K562 (cell line): Measurements from ENCODE around the gene RNPEPL1. TPM values are rescaled to one million over a fixed set of nuclear protein-coding genes. Genes with fewer than 3 reads are reported as not detected.

Source experiments
- BRD4 ChIP-seq: fragments of 200-600 bp; sonication (generic); IDR thresholded peaks from 2 replicates; pipeline ENCODE4 v1.6.1; 2017; ENCODE audit warnings: inconsistent platforms
- ELF1 ChIP-seq: fragments of 200-800 bp; sonication (Bioruptor generic); IDR thresholded peaks from 2 replicates; pipeline ENCODE4 v1.6.1; 2016; ENCODE audit warnings: missing genetic modification characterization, missing compliant biosample characterization
- ESRRA ChIP-seq: fragments of 450-650 bp; IDR thresholded peaks from 2 replicates; pipeline ENCODE4 v1.6.1; 2014; ENCODE audit warnings: low read depth, mild to moderate bottlenecking, moderate library complexity, borderline replicate concordance
- GABPA ChIP-seq: fragments of 200-800 bp; sonication (Bioruptor generic); conservative IDR thresholded peaks from 2 replicates; pipeline ENCODE4 v1.6.1; 2016; ENCODE audit warnings: low read depth, missing genetic modification characterization, missing compliant biosample characterization
- KAT7 ChIP-seq: sonication (generic); formaldehyde crosslinking; IDR thresholded peaks from 2 replicates; pipeline ENCODE4 v1.8.0; 2022; ENCODE audit warnings: missing genetic modification reagents, mild to moderate bottlenecking, borderline replicate concordance
- NELFE ChIP-seq: IDR thresholded peaks from 2 replicates; pipeline ENCODE4 v1.6.1; 2011; ENCODE audit warnings: mild to moderate bottlenecking; ENCODE audit not compliant: insufficient read depth, insufficient read length
- POLR2A ChIP-seq: fragments of 450-650 bp; conservative IDR thresholded peaks from 2 replicates; pipeline ENCODE4 v1.6.1; 2016
- SNRNP70 ChIP-seq: fragments of 200-400 bp; formaldehyde crosslinking; optimal IDR thresholded peaks from 2 replicates; pipeline ENCODE3; 2017; ENCODE audit warnings: low read depth, low read length
- SUPT5H ChIP-seq: fragments of 450-650 bp; IDR thresholded peaks from 2 replicates; pipeline ENCODE4 v1.6.1; 2016
- ZNF75A ChIP-seq: fragments of 450-650 bp; formaldehyde crosslinking; IDR thresholded peaks from 2 replicates; pipeline ENCODE4 v1.4.0; 2020; ENCODE audit warnings: mild to moderate bottlenecking
- polyA plus RNA-seq, 8 experiments: library from polyadenylated mRNA; depleted of rRNA in 4 of 8; stranded (reverse) in 5 of 8; unstranded in 3 of 8; fragments of >200 nt; fragmentation: Nextera tagmentation in 2 of 8; fragmentation: Illumina TruSeq in 1 of 8; extraction: Ambion mirVana in 2 of 8; extraction: Trizol in 1 of 8; gene quantifications; 2 replicates each; pipeline versions ENCODE4 v1.2.1 to v1.2.3, GENCODE V29; 2011 to 2014; ENCODE audit warnings: inconsistent platforms in 1 of 8, missing spikeins in 1 of 8
- total RNA-seq, 7 experiments: library from RNA; depleted of rRNA in 6 of 7; stranded (reverse); fragments of >200 nt in 6 of 7; fragmentation: Illumina TruSeq in 2 of 7; extraction: Trizol in 2 of 7; gene quantifications; 2 replicates each; pipeline versions ENCODE4 v1.2.1 to v1.2.3, GENCODE V29; 2011 to 2021; ENCODE audit warnings: low replicate concordance in 1 of 7
- TF ChIP-seq, protein P1 (sequence below): fragments of 200-800 bp; sonication (Bioruptor generic); IDR thresholded peaks from 2 replicates; pipeline ENCODE4 v1.6.1; 2017; ENCODE audit warnings: missing genetic modification characterization, missing compliant biosample characterization
- TF ChIP-seq, protein P2 (sequence below): fragments of 450-650 bp; formaldehyde crosslinking; IDR thresholded peaks from 2 replicates; pipeline ENCODE4 v1.4.0; 2022; ENCODE audit warnings: missing genetic modification characterization
- TF ChIP-seq, protein P3 (sequence below): fragments of 450-650 bp; formaldehyde crosslinking; conservative IDR thresholded peaks from 2 replicates; pipeline ENCODE4 v1.4.0; 2022; ENCODE audit warnings: mild to moderate bottlenecking, missing genetic modification characterization
- TF ChIP-seq, protein P4 (sequence below): fragments of 150-350 bp; conservative IDR thresholded peaks from 2 replicates; pipeline ENCODE4 v1.6.1; 2014; ENCODE audit warnings: low read length
- TF ChIP-seq, protein P5 (sequence below): fragments of 450-650 bp; formaldehyde crosslinking; IDR thresholded peaks from 2 replicates; pipeline ENCODE4 v1.4.0; 2022; ENCODE audit warnings: missing genetic modification characterization
- TF ChIP-seq, protein P6 (sequence below): fragments of 250-450 bp; sonication (Bioruptor Pico); IDR thresholded peaks from 2 replicates; pipeline ENCODE4 v1.5.1; 2021; ENCODE audit warnings: mild to moderate bottlenecking
- TF ChIP-seq, protein P7 (sequence below): fragments of 450-650 bp; IDR thresholded peaks from 2 replicates; pipeline ENCODE4 v1.6.1; 2016; ENCODE audit warnings: low read depth, mild to moderate bottlenecking, moderate library complexity

Gene RNPEPL1
- total and polyA plus RNA-seq, 9 of the 15 experiments (the other 6 are each of a cell fraction or from before 2014, with no cell fraction given), result 0.07 to 38.7 (median 5.6) TPM

DNA sequence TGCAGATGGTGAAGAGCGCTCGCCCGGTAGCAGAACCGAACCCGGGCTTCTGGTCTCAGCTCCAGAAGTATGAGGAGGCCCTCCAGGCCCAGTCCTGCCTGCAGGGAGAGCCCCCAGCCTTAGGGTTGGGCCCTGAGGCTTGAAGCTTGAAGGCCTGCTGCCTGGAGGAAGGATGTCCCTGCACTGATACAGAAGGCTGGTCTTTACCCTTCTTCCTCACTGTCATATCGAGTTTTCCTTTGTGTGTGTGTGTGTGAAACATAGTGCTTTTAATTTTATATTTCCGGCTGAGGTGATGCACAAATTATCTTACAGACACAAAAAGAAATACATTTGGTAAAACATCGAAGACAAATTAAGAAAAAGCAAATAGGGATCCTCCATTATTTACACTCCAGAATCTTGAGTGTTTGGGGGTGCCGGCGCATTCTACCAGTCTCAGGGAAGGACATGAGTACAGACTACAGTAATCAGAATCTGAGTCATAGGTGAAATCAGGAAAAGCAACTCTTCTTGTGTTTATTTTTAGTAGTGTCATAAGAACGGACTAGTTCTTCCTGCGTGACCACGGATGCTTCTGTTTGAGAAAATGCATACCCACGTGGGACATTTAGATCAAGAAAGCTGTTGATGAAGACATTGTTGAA lies 6.8 kb upstream of the RNPEPL1 start (continued):
- TF ChIP-seq, protein P1, sequence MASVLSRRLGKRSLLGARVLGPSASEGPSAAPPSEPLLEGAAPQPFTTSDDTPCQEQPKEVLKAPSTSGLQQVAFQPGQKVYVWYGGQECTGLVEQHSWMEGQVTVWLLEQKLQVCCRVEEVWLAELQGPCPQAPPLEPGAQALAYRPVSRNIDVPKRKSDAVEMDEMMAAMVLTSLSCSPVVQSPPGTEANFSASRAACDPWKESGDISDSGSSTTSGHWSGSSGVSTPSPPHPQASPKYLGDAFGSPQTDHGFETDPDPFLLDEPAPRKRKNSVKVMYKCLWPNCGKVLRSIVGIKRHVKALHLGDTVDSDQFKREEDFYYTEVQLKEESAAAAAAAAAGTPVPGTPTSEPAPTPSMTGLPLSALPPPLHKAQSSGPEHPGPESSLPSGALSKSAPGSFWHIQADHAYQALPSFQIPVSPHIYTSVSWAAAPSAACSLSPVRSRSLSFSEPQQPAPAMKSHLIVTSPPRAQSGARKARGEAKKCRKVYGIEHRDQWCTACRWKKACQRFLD, result no peak
- TF ChIP-seq NELFE (no peak), BRD4 (no peak), SNRNP70 (no peak), ELF1 (tag) (peak; percentile 48; the same call in 1 of the 2 replicates), POLR2A (peak; percentile 77), ESRRA (no peak), GABPA (peak; percentile 43; the same call in 1 of the 2 replicates), KAT7 (CRISPR knock-in tag) (peak; percentile 85), ZNF75A (CRISPR knock-in tag) (no peak), SUPT5H (peak; percentile 70)
- TF ChIP-seq, protein P2, sequence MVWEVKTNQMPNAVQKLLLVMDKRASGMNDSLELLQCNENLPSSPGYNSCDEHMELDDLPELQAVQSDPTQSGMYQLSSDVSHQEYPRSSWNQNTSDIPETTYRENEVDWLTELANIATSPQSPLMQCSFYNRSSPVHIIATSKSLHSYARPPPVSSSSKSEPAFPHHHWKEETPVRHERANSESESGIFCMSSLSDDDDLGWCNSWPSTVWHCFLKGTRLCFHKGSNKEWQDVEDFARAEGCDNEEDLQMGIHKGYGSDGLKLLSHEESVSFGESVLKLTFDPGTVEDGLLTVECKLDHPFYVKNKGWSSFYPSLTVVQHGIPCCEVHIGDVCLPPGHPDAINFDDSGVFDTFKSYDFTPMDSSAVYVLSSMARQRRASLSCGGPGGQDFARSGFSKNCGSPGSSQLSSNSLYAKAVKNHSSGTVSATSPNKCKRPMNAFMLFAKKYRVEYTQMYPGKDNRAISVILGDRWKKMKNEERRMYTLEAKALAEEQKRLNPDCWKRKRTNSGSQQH, result no peak
- TF ChIP-seq, protein P3, sequence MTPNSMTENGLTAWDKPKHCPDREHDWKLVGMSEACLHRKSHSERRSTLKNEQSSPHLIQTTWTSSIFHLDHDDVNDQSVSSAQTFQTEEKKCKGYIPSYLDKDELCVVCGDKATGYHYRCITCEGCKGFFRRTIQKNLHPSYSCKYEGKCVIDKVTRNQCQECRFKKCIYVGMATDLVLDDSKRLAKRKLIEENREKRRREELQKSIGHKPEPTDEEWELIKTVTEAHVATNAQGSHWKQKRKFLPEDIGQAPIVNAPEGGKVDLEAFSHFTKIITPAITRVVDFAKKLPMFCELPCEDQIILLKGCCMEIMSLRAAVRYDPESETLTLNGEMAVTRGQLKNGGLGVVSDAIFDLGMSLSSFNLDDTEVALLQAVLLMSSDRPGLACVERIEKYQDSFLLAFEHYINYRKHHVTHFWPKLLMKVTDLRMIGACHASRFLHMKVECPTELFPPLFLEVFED (CRISPR knock-in tag), result no peak
- TF ChIP-seq, protein P4, sequence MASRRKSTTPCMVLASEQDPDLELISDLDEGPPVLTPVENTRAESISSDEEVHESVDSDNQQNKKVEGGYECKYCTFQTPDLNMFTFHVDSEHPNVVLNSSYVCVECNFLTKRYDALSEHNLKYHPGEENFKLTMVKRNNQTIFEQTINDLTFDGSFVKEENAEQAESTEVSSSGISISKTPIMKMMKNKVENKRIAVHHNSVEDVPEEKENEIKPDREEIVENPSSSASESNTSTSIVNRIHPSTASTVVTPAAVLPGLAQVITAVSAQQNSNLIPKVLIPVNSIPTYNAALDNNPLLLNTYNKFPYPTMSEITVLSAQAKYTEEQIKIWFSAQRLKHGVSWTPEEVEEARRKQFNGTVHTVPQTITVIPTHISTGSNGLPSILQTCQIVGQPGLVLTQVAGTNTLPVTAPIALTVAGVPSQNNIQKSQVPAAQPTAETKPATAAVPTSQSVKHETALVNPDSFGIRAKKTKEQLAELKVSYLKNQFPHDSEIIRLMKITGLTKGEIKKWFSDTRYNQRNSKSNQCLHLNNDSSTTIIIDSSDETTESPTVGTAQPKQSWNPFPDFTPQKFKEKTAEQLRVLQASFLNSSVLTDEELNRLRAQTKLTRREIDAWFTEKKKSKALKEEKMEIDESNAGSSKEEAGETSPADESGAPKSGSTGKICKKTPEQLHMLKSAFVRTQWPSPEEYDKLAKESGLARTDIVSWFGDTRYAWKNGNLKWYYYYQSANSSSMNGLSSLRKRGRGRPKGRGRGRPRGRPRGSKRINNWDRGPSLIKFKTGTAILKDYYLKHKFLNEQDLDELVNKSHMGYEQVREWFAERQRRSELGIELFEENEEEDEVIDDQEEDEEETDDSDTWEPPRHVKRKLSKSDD, result no peak
- TF ChIP-seq, protein P5, sequence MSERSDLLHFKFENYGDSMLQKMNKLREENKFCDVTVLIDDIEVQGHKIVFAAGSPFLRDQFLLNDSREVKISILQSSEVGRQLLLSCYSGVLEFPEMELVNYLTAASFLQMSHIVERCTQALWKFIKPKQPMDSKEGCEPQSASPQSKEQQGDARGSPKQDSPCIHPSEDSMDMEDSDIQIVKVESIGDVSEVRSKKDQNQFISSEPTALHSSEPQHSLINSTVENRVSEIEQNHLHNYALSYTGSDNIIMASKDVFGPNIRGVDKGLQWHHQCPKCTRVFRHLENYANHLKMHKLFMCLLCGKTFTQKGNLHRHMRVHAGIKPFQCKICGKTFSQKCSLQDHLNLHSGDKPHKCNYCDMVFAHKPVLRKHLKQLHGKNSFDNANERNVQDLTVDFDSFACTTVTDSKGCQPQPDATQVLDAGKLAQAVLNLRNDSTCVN (CRISPR knock-in tag), result no peak
- TF ChIP-seq, protein P6, sequence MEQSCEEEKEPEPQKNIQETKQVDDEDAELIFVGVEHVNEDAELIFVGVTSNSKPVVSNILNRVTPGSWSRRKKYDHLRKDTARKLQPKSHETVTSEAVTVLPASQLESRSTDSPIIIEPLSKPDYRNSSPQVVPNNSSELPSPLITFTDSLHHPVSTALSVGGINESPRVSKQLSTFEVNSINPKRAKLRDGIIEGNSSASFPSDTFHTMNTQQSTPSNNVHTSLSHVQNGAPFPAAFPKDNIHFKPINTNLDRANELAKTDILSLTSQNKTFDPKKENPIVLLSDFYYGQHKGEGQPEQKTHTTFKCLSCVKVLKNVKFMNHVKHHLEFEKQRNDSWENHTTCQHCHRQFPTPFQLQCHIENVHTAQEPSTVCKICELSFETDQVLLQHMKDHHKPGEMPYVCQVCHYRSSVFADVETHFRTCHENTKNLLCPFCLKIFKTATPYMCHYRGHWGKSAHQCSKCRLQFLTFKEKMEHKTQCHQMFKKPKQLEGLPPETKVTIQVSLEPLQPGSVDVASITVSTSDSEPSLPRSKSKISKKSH, result no peak
- TF ChIP-seq, protein P7, sequence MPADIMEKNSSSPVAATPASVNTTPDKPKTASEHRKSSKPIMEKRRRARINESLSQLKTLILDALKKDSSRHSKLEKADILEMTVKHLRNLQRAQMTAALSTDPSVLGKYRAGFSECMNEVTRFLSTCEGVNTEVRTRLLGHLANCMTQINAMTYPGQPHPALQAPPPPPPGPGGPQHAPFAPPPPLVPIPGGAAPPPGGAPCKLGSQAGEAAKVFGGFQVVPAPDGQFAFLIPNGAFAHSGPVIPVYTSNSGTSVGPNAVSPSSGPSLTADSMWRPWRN, result no peak
